HepG2 (cell line): ENCODE measurements around the gene EXTL1. TPM values are rescaled to one million over a fixed set of nuclear protein-coding genes. Genes with fewer than 3 reads are reported as not detected.
A peak's percentile ranks its signal among the peaks of the same experiment; 100 is the strongest.

Source experiments
- ATAC-seq: fragments of 200-7000 bp; cut with Tn5 transposase; 3 replicates; pipeline ENCODE4 v1.9.1; 2020; ENCODE audit warnings: mild to moderate bottlenecking, moderate library complexity
- BruUV-seq: library from RNA; stranded (reverse); fragments of 400-500 nt; replicated peaks from 2 replicates; lab custom pipeline; 2021; lab: Mats Ljungman, UMichigan
- CTCF ChIA-PET: fragments of 300-600 bp; formaldehyde crosslinking; extraction: SDS; loops from one replicate; lab custom pipeline; 2021; ENCODE audit warnings: low total read pairs, inconsistent platforms, low intra/inter-chr PET ratio; lab: Yijun Ruan, JAX
- POLR2A ChIA-PET: fragments of 350-600 bp; sonication (Branson Sonifier 250); formaldehyde crosslinking; loops from one replicate; lab custom pipeline; 2020; ENCODE audit warnings: antibody characterized with exemption, inconsistent platforms; lab: Yijun Ruan, JAX
- DNase-seq: peaks from one replicate; pipeline ENCODE4 v3.0.0-alpha.2; 2015; ENCODE audit warnings: low spot score
- FAIRE-seq: peaks from 3 replicates; lab custom pipeline; 2011; peaks lifted over from hg19 to GRCh38; lab: Jason Lieb, UNC
- H2AFZ ChIP-seq: one replicate; pipeline ENCODE4 v1.6.1; 2011; ENCODE audit warnings: low read length, inconsistent platforms
- H3K27ac ChIP-seq: fragments of 300-600 bp; 3 replicates; pipeline ENCODE4 v1.8.0; 2011; ENCODE audit warnings: mixed run types, mild to moderate bottlenecking, mixed read lengths, low read length, inconsistent platforms; ENCODE audit not compliant: insufficient read depth; ENCODE audit errors: extremely low read length
- H3K27me3 ChIP-seq, 2 experiments: fragments of 200-600 bp in 1 of 2; 2 replicates in 1 of 2; 3 replicates in 1 of 2; pipeline versions ENCODE4 v1.6.0 to v1.8.0; 2011; ENCODE audit warnings: low read length in 2 of 2, mild to moderate bottlenecking in 2 of 2, moderate library complexity in 2 of 2, inconsistent platforms in 1 of 2; ENCODE audit not compliant: insufficient read depth in 2 of 2, control insufficient read depth in 1 of 2
- H3K36me3 ChIP-seq, 2 experiments: fragments of 200-600 bp in 1 of 2; replicated peaks in 1 of 2; 2 replicates in 1 of 2; 3 replicates in 1 of 2; pipeline versions ENCODE4 v1.5.1 to v1.8.0; 2011; ENCODE audit warnings: low read length in 2 of 2, inconsistent platforms in 1 of 2; ENCODE audit not compliant: insufficient read depth in 2 of 2, control insufficient read depth in 1 of 2
- H3K4me1 ChIP-seq: 2 replicates; pipeline ENCODE4 v1.5.1; 2012; ENCODE audit warnings: low read length, inconsistent platforms; ENCODE audit not compliant: insufficient read depth
- H3K4me2 ChIP-seq: 2 replicates; pipeline ENCODE4 v1.6.0; 2011; ENCODE audit warnings: low read depth, low read length, inconsistent platforms
- H3K4me3 ChIP-seq, 3 experiments: fragments of 200-600 bp in 1 of 3; sonication (generic), shearing (Covaris generic) in 1 of 3; replicated peaks in 1 of 3; 2 replicates each; pipeline ENCODE4 v1.5.1; 2011 to 2016; ENCODE audit warnings: low read length in 3 of 3, inconsistent platforms in 2 of 3, low read depth in 2 of 3, mild to moderate bottlenecking in 2 of 3, control low read depth in 1 of 3, mixed read lengths in 1 of 3; ENCODE audit not compliant: insufficient read depth in 1 of 3
- H3K79me2 ChIP-seq: one replicate; pipeline ENCODE4 v1.6.1; 2011; ENCODE audit warnings: low read length, inconsistent platforms; ENCODE audit not compliant: insufficient read depth
- H3K9ac ChIP-seq: 2 replicates; pipeline ENCODE4 v1.6.0; 2011; ENCODE audit warnings: mild to moderate bottlenecking, low read depth, low read length, inconsistent platforms; ENCODE audit not compliant: insufficient read depth
- H3K9me3 ChIP-seq: 2 replicates; pipeline ENCODE4 v1.5.1; 2012; ENCODE audit warnings: mild to moderate bottlenecking, low read length
- H4K20me1 ChIP-seq: 2 replicates; pipeline ENCODE4 v1.6.0; 2011; ENCODE audit warnings: inconsistent platforms, mild to moderate bottlenecking, low read length, moderate library complexity; ENCODE audit not compliant: insufficient read depth
- DMTF1 ChIP-seq: sonication (generic); formaldehyde crosslinking; IDR thresholded peaks from 2 replicates; pipeline ENCODE4 v1.4.0; 2020; ENCODE audit warnings: mild to moderate bottlenecking, missing genetic modification reagents
- HMGA1 ChIP-seq: sonication (generic); formaldehyde crosslinking; conservative IDR thresholded peaks from 2 replicates; pipeline ENCODE4 v1.4.0; 2020; ENCODE audit warnings: missing genetic modification reagents
- MBNL3 ChIP-seq: fragments of 250-450 bp; sonication (Bioruptor Pico); conservative IDR thresholded peaks from 2 replicates; pipeline ENCODE4 v1.8.0; 2022; ENCODE audit warnings: mild to moderate bottlenecking, inconsistent platforms
- NPAS2 ChIP-seq: sonication (generic); formaldehyde crosslinking; IDR thresholded peaks from 2 replicates; pipeline ENCODE4 v1.8.0; 2022; ENCODE audit warnings: mild to moderate bottlenecking, missing genetic modification reagents, borderline replicate concordance
- RFXAP ChIP-seq: sonication (generic); formaldehyde crosslinking; IDR thresholded peaks from 2 replicates; pipeline ENCODE4 v1.4.0; 2020; ENCODE audit warnings: missing genetic modification reagents, borderline replicate concordance
- TRIM24 ChIP-seq: sonication (generic); formaldehyde crosslinking; IDR thresholded peaks from 2 replicates; pipeline ENCODE4 v1.8.0; 2022; ENCODE audit warnings: mild to moderate bottlenecking, missing genetic modification reagents
- ZNF607 ChIP-seq: sonication (generic); formaldehyde crosslinking; IDR thresholded peaks from 2 replicates; pipeline ENCODE4 v1.5.1; 2020; ENCODE audit warnings: missing genetic modification reagents, mild to moderate bottlenecking, borderline replicate concordance
- WGBS: methylation state at CpG from one replicate; pipeline ENCODE4 v1.1.6; 2017; ENCODE audit warnings: low lambda C conversion rate; 5-methylcytosine and 5-hydroxymethylcytosine counted together
- in situ Hi-C: cut with HindIII; loops from 2 replicates; pipeline ENCODE4 v1.10.0; 2017; ENCODE audit warnings: low pct_unique_long_range_greater_than_20kb; ENCODE audit not compliant: extremely low pct_ligation_motif_present
- intact Hi-C: fragments of 100-400 bp; cut with micrococcal nuclease; formaldehyde crosslinking; loops from one replicate; pipeline ENCODE4 v1.10.0; 2022; ENCODE audit not compliant: unreplicated experiment
- polyA plus RNA-seq, 8 experiments: library from polyadenylated mRNA; depleted of rRNA in 3 of 8; stranded (reverse) in 7 of 8; unstranded in 1 of 8; fragments of >200 nt; fragmentation: Illumina TruSeq in 4 of 8; extraction: Trizol in 4 of 8; gene quantifications; 2 replicates each; pipeline versions ENCODE4 v1.2.1 to v1.2.3, GENCODE V29; 2011 to 2016; ENCODE audit warnings: low read depth in 4 of 8, missing spikeins in 1 of 8, mixed read lengths in 1 of 8; ENCODE audit not compliant: insufficient read depth in 1 of 8
- total RNA-seq, 5 experiments: library from RNA; depleted of rRNA; stranded (reverse); fragments of >200 nt; fragmentation: Illumina TruSeq; extraction: Trizol; gene quantifications; 2 replicates each; pipeline ENCODE4 v1.2.3, GENCODE V29; 2016; ENCODE audit warnings: low read depth in 1 of 5
- TF ChIP-seq, protein P1 (sequence below): sonication (generic); formaldehyde crosslinking; IDR thresholded peaks from 2 replicates; pipeline ENCODE4 v1.4.0; 2020; ENCODE audit warnings: missing genetic modification reagents
- TF ChIP-seq, protein P2 (sequence below): sonication (generic); formaldehyde crosslinking; IDR thresholded peaks from 2 replicates; pipeline ENCODE4 v1.9.0; 2021; ENCODE audit warnings: missing genetic modification reagents, borderline replicate concordance
- TF ChIP-seq, protein P3 (sequence below): sonication (generic); formaldehyde crosslinking; IDR thresholded peaks from 2 replicates; pipeline ENCODE4 v1.8.1; 2023; ENCODE audit warnings: mild to moderate bottlenecking, missing genetic modification reagents, borderline replicate concordance

Gene EXTL1
- total and polyA plus RNA-seq, 2 of the 13 experiments (the other 11 are each of a cell fraction or from before 2014, with no cell fraction given) = 0.35 to 1.0 TPM

GRCh38 chr1:26035959-26036755 lies 14.6 kb downstream of the EXTL1 start (continued):
- TF ChIP-seq ZNF607 (CRISPR knock-in tag) = no peak
- TF ChIP-seq, protein P1, sequence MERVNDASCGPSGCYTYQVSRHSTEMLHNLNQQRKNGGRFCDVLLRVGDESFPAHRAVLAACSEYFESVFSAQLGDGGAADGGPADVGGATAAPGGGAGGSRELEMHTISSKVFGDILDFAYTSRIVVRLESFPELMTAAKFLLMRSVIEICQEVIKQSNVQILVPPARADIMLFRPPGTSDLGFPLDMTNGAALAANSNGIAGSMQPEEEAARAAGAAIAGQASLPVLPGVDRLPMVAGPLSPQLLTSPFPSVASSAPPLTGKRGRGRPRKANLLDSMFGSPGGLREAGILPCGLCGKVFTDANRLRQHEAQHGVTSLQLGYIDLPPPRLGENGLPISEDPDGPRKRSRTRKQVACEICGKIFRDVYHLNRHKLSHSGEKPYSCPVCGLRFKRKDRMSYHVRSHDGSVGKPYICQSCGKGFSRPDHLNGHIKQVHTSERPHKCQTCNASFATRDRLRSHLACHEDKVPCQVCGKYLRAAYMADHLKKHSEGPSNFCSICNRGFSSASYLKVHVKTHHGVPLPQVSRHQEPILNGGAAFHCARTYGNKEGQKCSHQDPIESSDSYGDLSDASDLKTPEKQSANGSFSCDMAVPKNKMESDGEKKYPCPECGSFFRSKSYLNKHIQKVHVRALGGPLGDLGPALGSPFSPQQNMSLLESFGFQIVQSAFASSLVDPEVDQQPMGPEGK = peak; percentile 57; the same call in 1 of the 2 replicates

DNA sequence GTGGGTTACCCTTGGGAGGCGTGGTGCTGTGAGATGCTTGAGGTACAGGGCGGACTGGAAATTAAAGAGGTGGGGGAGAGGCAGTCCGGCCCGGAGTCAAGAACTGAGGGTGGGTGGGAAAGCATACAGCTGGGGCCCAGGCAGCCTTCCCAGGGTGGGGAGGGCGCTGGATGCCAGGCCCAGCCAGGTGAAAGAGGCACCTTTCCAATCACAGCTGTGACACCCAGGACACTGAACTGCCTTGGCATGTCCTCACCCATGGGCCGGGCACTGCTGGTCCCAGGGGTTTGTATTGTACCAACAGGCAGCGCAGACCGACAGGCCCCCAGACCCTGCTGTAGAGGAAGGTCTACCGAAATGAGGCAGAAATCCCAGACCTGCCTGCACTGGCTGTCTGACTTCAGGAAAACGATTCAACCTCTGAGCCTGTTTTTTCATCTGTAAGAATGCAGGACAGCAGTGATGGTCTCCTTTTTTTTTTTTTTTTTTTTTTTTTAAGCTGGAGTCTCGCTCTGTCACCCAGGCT lies 15.2 kb downstream of the EXTL1 start:
- in situ Hi-C loops = no loop called here
- TF ChIP-seq TRIM24 (no peak), HMGA1 (CRISPR knock-in tag) (no peak), NPAS2 (CRISPR knock-in tag) (no peak), DMTF1 (no peak), MBNL3 (no peak), RFXAP (CRISPR knock-in tag) (no peak)
- TF ChIP-seq, protein P2, sequence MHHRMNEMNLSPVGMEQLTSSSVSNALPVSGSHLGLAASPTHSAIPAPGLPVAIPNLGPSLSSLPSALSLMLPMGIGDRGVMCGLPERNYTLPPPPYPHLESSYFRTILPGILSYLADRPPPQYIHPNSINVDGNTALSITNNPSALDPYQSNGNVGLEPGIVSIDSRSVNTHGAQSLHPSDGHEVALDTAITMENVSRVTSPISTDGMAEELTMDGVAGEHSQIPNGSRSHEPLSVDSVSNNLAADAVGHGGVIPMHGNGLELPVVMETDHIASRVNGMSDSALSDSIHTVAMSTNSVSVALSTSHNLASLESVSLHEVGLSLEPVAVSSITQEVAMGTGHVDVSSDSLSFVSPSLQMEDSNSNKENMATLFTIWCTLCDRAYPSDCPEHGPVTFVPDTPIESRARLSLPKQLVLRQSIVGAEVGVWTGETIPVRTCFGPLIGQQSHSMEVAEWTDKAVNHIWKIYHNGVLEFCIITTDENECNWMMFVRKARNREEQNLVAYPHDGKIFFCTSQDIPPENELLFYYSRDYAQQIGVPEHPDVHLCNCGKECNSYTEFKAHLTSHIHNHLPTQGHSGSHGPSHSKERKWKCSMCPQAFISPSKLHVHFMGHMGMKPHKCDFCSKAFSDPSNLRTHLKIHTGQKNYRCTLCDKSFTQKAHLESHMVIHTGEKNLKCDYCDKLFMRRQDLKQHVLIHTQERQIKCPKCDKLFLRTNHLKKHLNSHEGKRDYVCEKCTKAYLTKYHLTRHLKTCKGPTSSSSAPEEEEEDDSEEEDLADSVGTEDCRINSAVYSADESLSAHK (CRISPR knock-in tag) = no peak
- TF ChIP-seq, protein P3, sequence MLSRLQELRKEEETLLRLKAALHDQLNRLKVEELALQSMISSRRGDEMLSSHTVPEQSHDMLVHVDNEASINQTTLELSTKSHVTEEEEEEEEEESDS (CRISPR knock-in tag) = no peak

More for the DNA sequence above, 15.2 kb downstream of the EXTL1 start:
- FAIRE-seq = no peak
- Histone ChIP-seq H2AFZ (no peak overlapping the region), H3K9ac (no peak overlapping the region), H3K79me2 (no peaks in the 10 kb centered on the region), H4K20me1 (no peaks in the 10 kb centered on the region), H3K4me3 (peak overlapping the region in 1 of 3 experiments; percentile 93; a peak in 1 of 6 replicates), H3K4me2 (peak overlapping the region; percentile 96), H3K27ac (no peak overlapping the region), H3K36me3 (no peaks in the 10 kb centered on the region), H3K9me3 (no peaks in the 10 kb centered on the region), H3K27me3 (peaks cover 0 to 48% of the 10 kb centered on the region in 2 experiments), H3K4me1 (peaks cover 36% of the 10 kb centered on the region)
- 36% methylated on average over 9 of the region's 11 CpGs for WGBS
- DNase-seq = no peak
- POLR2A ChIA-PET = interaction anchor here (0.6 to 2.7 kb wide), 4 partner anchors 13 to 161 kb away, joined by 3 to 8 read pairs (median 6); partner anchors contain the start of gene PAFAH2
- no TSS peak for BruUV-seq
- CTCF ChIA-PET = interaction anchor here (1.1 to 2.8 kb wide), 2 partner anchors 108 to 141 kb away, joined by 5 to 11 read pairs; no protein-coding TSS in a partner anchor
- intact Hi-C loops = loop anchor here (5.0 kb wide), 2 partner anchors 75 to 125 kb away; partner anchors contain the start of gene PDIK1L
- ATAC-seq = no peak
